ENCODE measurements around the gene CCDC85C.

The CCDC85C gene

GRCh38 chr14:99576761-99577705 lies 27.0 kb downstream of the CCDC85C start:
- no peak overlapping the region for H3K4me3 ChIP-seq (ENCODE audit: low read depth, low read length)
- DNase-seq (ENCODE audit: low read depth), result no peak

GRCh38 chr14:99576304-99576703 lies 27.7 kb downstream of the CCDC85C start:
- DNase-seq (ENCODE audit: low read depth), result no peak
- no peak overlapping the region for H3K4me3 ChIP-seq (ENCODE audit: low read depth, low read length)

- DNase-seq (ENCODE audit: low read depth), result no peak
- H3K4me3 ChIP-seq (ENCODE audit: low read depth, low read length), result no peak overlapping the region
Observed at GRCh38 chr14:99575043-99576023, 28.7 kb downstream of the CCDC85C start.

- H3K4me3 ChIP-seq (ENCODE audit: low read depth, low read length), result no peak overlapping the region
- no peak for DNase-seq (ENCODE audit: low read depth)
Observed at GRCh38 chr14:99574099-99574880, 29.7 kb downstream of the CCDC85C start.

- no peak for DNase-seq (ENCODE audit: low read depth)
- H3K4me3 ChIP-seq (ENCODE audit: low read depth, low read length), result no peak overlapping the region
Observed at GRCh38 chr14:99573436-99574098, 30.4 kb downstream of the CCDC85C start.

GRCh38 chr14:99573000-99573330 lies 31.0 kb downstream of the CCDC85C start:
- DNase-seq (ENCODE audit: low read depth), result no peak
- no peak overlapping the region for H3K4me3 ChIP-seq (ENCODE audit: low read depth, low read length)

- DNase-seq (ENCODE audit: low read depth), result no peak
- no peak overlapping the region for H3K4me3 ChIP-seq (ENCODE audit: low read depth, low read length)
Observed at GRCh38 chr14:99572173-99572999, 31.6 kb downstream of the CCDC85C start.

GRCh38 chr14:99571303-99571986 lies 32.6 kb downstream of the CCDC85C start:
- DNase-seq (ENCODE audit: low read depth), result no peak
- no peak overlapping the region for H3K4me3 ChIP-seq (ENCODE audit: low read depth, low read length)

GRCh38 chr14:99570544-99571302 lies 33.3 kb downstream of the CCDC85C start:
- DNase-seq (ENCODE audit: low read depth), result no peak
- no peak overlapping the region for H3K4me3 ChIP-seq (ENCODE audit: low read depth, low read length)

GRCh38 chr14:99569725-99570543 lies 34.1 kb downstream of the CCDC85C start:
- no peak for DNase-seq (ENCODE audit: low read depth)

GRCh38 chr14:99568567-99569560 lies 35.1 kb downstream of the CCDC85C start:
- no peak for DNase-seq (ENCODE audit: low read depth)
- no peak overlapping the region for H3K4me3 ChIP-seq (ENCODE audit: low read depth, low read length)

More at GRCh38 chr14:99569725-99570543, 34.1 kb downstream of the CCDC85C start:
- H3K4me3 ChIP-seq (ENCODE audit: low read depth, low read length), result no peak overlapping the region

GRCh38 chr14:99566390-99567354 lies 37.3 kb downstream of the CCDC85C start:
- no peak overlapping the region for H3K4me3 ChIP-seq (ENCODE audit: low read depth, low read length)
- DNase-seq (ENCODE audit: low read depth), result no peak

GRCh38 chr14:99566009-99566389 lies 38.0 kb downstream of the CCDC85C start:
- H3K4me3 ChIP-seq (ENCODE audit: low read depth, low read length), result no peak overlapping the region
- no peak for DNase-seq (ENCODE audit: low read depth)

- no peak for DNase-seq (ENCODE audit: low read depth)
- H3K4me3 ChIP-seq (ENCODE audit: low read depth, low read length), result no peak overlapping the region
Observed at GRCh38 chr14:99565383-99565782, 38.6 kb downstream of the CCDC85C start.
